Activated CD4-positive, alpha-beta memory T cell treated with anti-CD3 and anti-CD28 coated beads, Interleukin-2, amount 10 ng/mL, durations not matched to agents 7 days and 5 days (primary cell): ENCODE measurements around the gene TCF15. TPM values are rescaled to one million over a fixed set of nuclear protein-coding genes. Genes with fewer than 3 reads are reported as not detected.

Experiments
- CTCF ChIA-PET: fragments of 350-600 bp; sonication (Branson Sonifier 250); formaldehyde crosslinking; loops from one replicate; lab custom pipeline; 2021; ENCODE audit warnings: antibody characterized with exemption, inconsistent platforms; lab: Charles Lee
- POLR2A ChIA-PET: fragments of 350-600 bp; sonication (Branson Sonifier 250); formaldehyde crosslinking; loops from one replicate; lab custom pipeline; 2021; ENCODE audit warnings: antibody characterized with exemption; lab: Charles Lee
- DNase-seq: peaks from one replicate; pipeline ENCODE4 v3.0.0-alpha.2; 2020
- H3K27ac Mint-ChIP-seq: one replicate; pipeline ENCODE4 v1.8.0; 2021; ENCODE audit warnings: mild to moderate bottlenecking, mixed read lengths
- H3K27me3 Mint-ChIP-seq: one replicate; pipeline ENCODE4 v1.8.0; 2021; ENCODE audit warnings: mixed read lengths
- H3K36me3 Mint-ChIP-seq: one replicate; pipeline ENCODE4 v1.8.0; 2021; ENCODE audit warnings: low read depth, mixed read lengths
- H3K4me1 Mint-ChIP-seq: one replicate; pipeline ENCODE4 v1.8.0; 2021; ENCODE audit warnings: mixed read lengths
- H3K4me3 Mint-ChIP-seq: one replicate; pipeline ENCODE4 v1.8.0; 2021; ENCODE audit warnings: mild to moderate bottlenecking, mixed read lengths
- H3K9me3 Mint-ChIP-seq: one replicate; pipeline ENCODE4 v1.8.0; 2021; ENCODE audit warnings: mixed read lengths
- total RNA-seq, 2 experiments: library from RNA; stranded (reverse); gene quantifications; one replicate each; pipeline ENCODE4 v1.2.3, GENCODE V29; 2021

Gene TCF15
- total RNA-seq, 2 experiments from 2014 or later = not detected

GRCh38 chr20:563187-563586 lies 46.9 kb downstream of the TCF15 start:
- no peaks in the 10 kb centered on the region for H3K36me3 Mint-ChIP-seq
- ChIA-PET POLR2A (interaction anchor here (3.0 kb wide), 1 partner anchor 20 kb away, joined by 11 read pairs; the partner anchor contains the start of gene CSNK2A1), CTCF (interaction anchor here (1.1 to 3.7 kb wide), 3 partner anchors 71 to 176 kb away, joined by 3 to 30 read pairs (median 3); no protein-coding TSS in a partner anchor)
- DNase-seq = no peak
- H3K9me3 Mint-ChIP-seq = no peaks in the 10 kb centered on the region
- no peak overlapping the region for H3K27ac Mint-ChIP-seq
- no peaks in the 10 kb centered on the region for H3K4me1 Mint-ChIP-seq
- no peak overlapping the region for H3K4me3 Mint-ChIP-seq
- peaks cover 17% of the 10 kb centered on the region for H3K27me3 Mint-ChIP-seq

GRCh38 chr20:562232-562897 lies 47.7 kb downstream of the TCF15 start:
- CTCF ChIA-PET = interaction anchor here (1.1 to 3.7 kb wide), 3 partner anchors 70 to 177 kb away, joined by 3 to 30 read pairs (median 3); no protein-coding TSS in a partner anchor
- H3K27me3 Mint-ChIP-seq = peaks cover 16% of the 10 kb centered on the region
- H3K4me1 Mint-ChIP-seq = no peaks in the 10 kb centered on the region
- no peak overlapping the region for H3K27ac Mint-ChIP-seq
- H3K36me3 Mint-ChIP-seq = no peaks in the 10 kb centered on the region
- H3K4me3 Mint-ChIP-seq = no peak overlapping the region
- POLR2A ChIA-PET = interaction anchor here (3.0 kb wide), 1 partner anchor 19 kb away, joined by 11 read pairs; the partner anchor contains the start of gene CSNK2A1
- DNase-seq = no peak
- H3K9me3 Mint-ChIP-seq = no peaks in the 10 kb centered on the region

- ChIA-PET POLR2A (interaction anchor here (3.0 kb wide), 1 partner anchor 18 kb away, joined by 11 read pairs; the partner anchor contains the start of gene CSNK2A1), CTCF (interaction anchor here (1.2 to 3.7 kb wide), 3 partner anchors 11 to 83 kb away, joined by 3 to 30 read pairs (median 5); partner anchors contain the start of gene CSNK2A1)
- Mint-ChIP-seq H3K36me3 (no peaks in the 10 kb centered on the region), H3K4me1 (no peaks in the 10 kb centered on the region), H3K4me3 (no peak overlapping the region), H3K27me3 (peaks cover 12% of the 10 kb centered on the region), H3K9me3 (no peaks in the 10 kb centered on the region), H3K27ac (no peak overlapping the region)
- DNase-seq = peak; percentile 59
Observed at GRCh38 chr20:561437-562231, 48.5 kb downstream of the TCF15 start.

GRCh38 chr20:560680-561079 lies 49.4 kb downstream of the TCF15 start:
- ChIA-PET POLR2A (interaction anchor here (3.0 kb wide), 1 partner anchor 17 kb away, joined by 11 read pairs; the partner anchor contains the start of gene CSNK2A1), CTCF (interaction anchor here (1.2 to 3.7 kb wide), 3 partner anchors 12 to 84 kb away, joined by 3 to 30 read pairs (median 5); partner anchors contain the start of gene CSNK2A1)
- H3K27me3 Mint-ChIP-seq = peaks cover 10% of the 10 kb centered on the region
- no peak for DNase-seq
- no peak overlapping the region for H3K27ac Mint-ChIP-seq
- H3K9me3 Mint-ChIP-seq = no peaks in the 10 kb centered on the region
- no peaks in the 10 kb centered on the region for H3K36me3 Mint-ChIP-seq
- no peak overlapping the region for H3K4me3 Mint-ChIP-seq
- H3K4me1 Mint-ChIP-seq = no peaks in the 10 kb centered on the region

GRCh38 chr20:558117-558516 lies 52.0 kb downstream of the TCF15 start:
- ChIA-PET CTCF (no interaction called here), POLR2A (no interaction called here)
- Mint-ChIP-seq H3K9me3 (no peaks in the 10 kb centered on the region), H3K4me3 (no peak overlapping the region), H3K27me3 (peaks cover 25% of the 10 kb centered on the region), H3K36me3 (no peaks in the 10 kb centered on the region), H3K4me1 (peaks cover 2% of the 10 kb centered on the region), H3K27ac (no peak overlapping the region)
- DNase-seq = no peak

GRCh38 chr20:556984-557383 lies 53.1 kb downstream of the TCF15 start:
- no peak for DNase-seq
- CTCF ChIA-PET = no interaction called here
- Mint-ChIP-seq H3K4me3 (no peak overlapping the region), H3K27me3 (peaks cover 29% of the 10 kb centered on the region), H3K27ac (no peak overlapping the region), H3K36me3 (no peaks in the 10 kb centered on the region), H3K4me1 (peaks cover 2% of the 10 kb centered on the region), H3K9me3 (no peaks in the 10 kb centered on the region)
- POLR2A ChIA-PET = no interaction called here

GRCh38 chr20:555976-556385 lies 54.1 kb downstream of the TCF15 start:
- H3K27ac Mint-ChIP-seq = no peak overlapping the region
- H3K27me3 Mint-ChIP-seq = peaks cover 34% of the 10 kb centered on the region
- H3K4me3 Mint-ChIP-seq = no peak overlapping the region
- CTCF ChIA-PET = interaction anchor here (1.0 to 1.1 kb wide), 2 partner anchors 90 to 111 kb away, joined by 3 to 4 read pairs; no protein-coding TSS in a partner anchor
- no peaks in the 10 kb centered on the region for H3K36me3 Mint-ChIP-seq
- POLR2A ChIA-PET = no interaction called here
- no peak for DNase-seq
- no peaks in the 10 kb centered on the region for H3K9me3 Mint-ChIP-seq
- H3K4me1 Mint-ChIP-seq = peaks cover 2% of the 10 kb centered on the region

Other genes with a start within 250 kb of the TCF15 start
- 10 to 100 TPM; 28.3 to 28.9 TPM for gene TRIB3, start 229.5 kb downstream of the TCF15 start, total RNA-seq
- gene RBCK1, start 202.0 kb downstream of the TCF15 start, total RNA-seq = 100 to 1,000 TPM; 133 to 146 TPM
- 10 to 100 TPM; 27.0 to 28.1 TPM for gene TBC1D20, start 147.8 kb downstream of the TCF15 start, total RNA-seq
- gene CSNK2A1, start 66.5 kb downstream of the TCF15 start, total RNA-seq = 100 to 1,000 TPM; 101 to 111 TPM
- gene SRXN1, start 42.9 kb upstream of the TCF15 start, total RNA-seq = 10 to 100 TPM; 16.9 to 17.1 TPM
- not detected for gene SCRT2, start 65.5 kb upstream of the TCF15 start, total RNA-seq
- gene SLC52A3, start 158.2 kb upstream of the TCF15 start, total RNA-seq = not detected
- gene FAM110A, start 223.4 kb upstream of the TCF15 start, total RNA-seq = 10 to 100 TPM; 34.7 to 35.9 TPM